ENCODE data around the gene PSMB7.

Gene PSMB7

GRCh38 chr9:124443625-124444024, 28.4 kb upstream of the PSMB7 start:
- TF ChIP-seq ZNF488 (tag by site-specific recombination; IDR thresholded peaks at IDR 0.05): no peak
- TF ChIP-seq MZF1 (tag by site-specific recombination; IDR thresholded peaks at IDR 0.05; ENCODE audit: borderline replicate concordance): no peak
- no peak for TF ChIP-seq ZNF366 (tag by site-specific recombination; conservative IDR thresholded peaks at IDR 0.05)
- no peak for TF ChIP-seq KLF7 (tag by site-specific recombination; IDR thresholded peaks at IDR 0.05; ENCODE audit: borderline replicate concordance)
- no peak for TF ChIP-seq ZNF175 (tag by site-specific recombination; IDR thresholded peaks at IDR 0.05)
- no peak for TF ChIP-seq ZNF248 (tag by site-specific recombination; IDR thresholded peaks at IDR 0.05)
- no peak for TF ChIP-seq ZNF311 (tag by site-specific recombination; IDR thresholded peaks at IDR 0.05; ENCODE audit: borderline replicate concordance)
- TF ChIP-seq ZNF785 (tag by site-specific recombination; IDR thresholded peaks at IDR 0.05): no peak
- TF ChIP-seq HIC1 (tag by site-specific recombination; IDR thresholded peaks at IDR 0.05): no peak
- no peak for TF ChIP-seq ZBTB49 (tag by site-specific recombination; IDR thresholded peaks at IDR 0.05; ENCODE audit: low read depth)
- no peak for TF ChIP-seq KLF17 (tag by site-specific recombination; IDR thresholded peaks at IDR 0.05)
- no peak for TF ChIP-seq ZNF416 (tag by site-specific recombination; IDR thresholded peaks at IDR 0.05)
- Histone ChIP-seq H3K9me3 (ENCODE audit: control insufficient read depth, insufficient read depth, low read depth, low read length) (no peaks in the 10 kb centered on the region), H3K36me3 (ENCODE audit: control insufficient read depth in 2 of 2, insufficient read depth in 1 of 2, low read length in 2 of 2) (no peaks in the 10 kb centered on the region), H3K27ac (ENCODE audit: extremely low read depth, low read depth, low read length) (no peak overlapping the region), H3K4me3 (ENCODE audit: low read depth, low read length) (no peak overlapping the region), H3K4me1 (ENCODE audit: control insufficient read depth, insufficient read depth, low read length) (no peaks in the 10 kb centered on the region)
- ChIA-PET CTCF (interaction anchor here (1.6 kb wide), 1 partner anchor 22 kb away, joined by 5 read pairs; no protein-coding TSS in a partner anchor), POLR2A (no interaction called here)

- no peak overlapping the region for H3K4me3 ChIP-seq (ENCODE audit: low read depth, low read length)
- no peaks in the 10 kb centered on the region for H3K36me3 ChIP-seq (ENCODE audit: control insufficient read depth in 2 of 2, insufficient read depth in 1 of 2, low read length in 2 of 2)
- ChIA-PET POLR2A (no interaction called here), CTCF (interaction anchor here (1.6 kb wide), 1 partner anchor 21 kb away, joined by 5 read pairs; no protein-coding TSS in a partner anchor)
- no peaks in the 10 kb centered on the region for H3K4me1 ChIP-seq (ENCODE audit: control insufficient read depth, insufficient read depth, low read length)
- H3K27ac ChIP-seq (ENCODE audit: extremely low read depth, low read depth, low read length): no peak overlapping the region
- no peaks in the 10 kb centered on the region for H3K9me3 ChIP-seq (ENCODE audit: control insufficient read depth, insufficient read depth, low read depth, low read length)
- TF ChIP-seq ZBTB8A (tag by site-specific recombination; IDR thresholded peaks at IDR 0.05) (no peak), ZNF280C (tag by site-specific recombination; IDR thresholded peaks at IDR 0.05) (no peak), ZNF624 (tag by site-specific recombination; IDR thresholded peaks at IDR 0.05) (no peak), ZNF837 (tag by site-specific recombination; IDR thresholded peaks at IDR 0.05) (no peak), ZNF266 (tag by site-specific recombination; IDR thresholded peaks at IDR 0.05; ENCODE audit: low read depth) (no peak), ZNF449 (tag by site-specific recombination; IDR thresholded peaks at IDR 0.05) (no peak), ZNF629 (tag by site-specific recombination; IDR thresholded peaks at IDR 0.05) (no peak), ZBTB21 (tag by site-specific recombination; IDR thresholded peaks at IDR 0.05) (no peak), ZBTB6 (tag by site-specific recombination; IDR thresholded peaks at IDR 0.05) (no peak), ZNF18 (tag by site-specific recombination; IDR thresholded peaks at IDR 0.05) (no peak), ZNF596 (tag by site-specific recombination; IDR thresholded peaks at IDR 0.05) (no peak)
Observed at GRCh38 chr9:124442826-124443225, 27.6 kb upstream of the PSMB7 start.

Data from HEK293 (cell line).